GM21515 (cell line): ENCODE measurements around the gene TAF9B.
"Not testable (repeated sequence)": the region's sequence is repeated elsewhere in the genome, so short reads cannot be mapped to it uniquely, and the experiment has no call there.

Source experiments
- ATAC-seq: cut with Tn5 transposase; IDR thresholded peaks from one replicate; pipeline ENCODE4 v1.9.1; 2021; ENCODE audit not compliant: unreplicated experiment

The TAF9B gene, protein sequence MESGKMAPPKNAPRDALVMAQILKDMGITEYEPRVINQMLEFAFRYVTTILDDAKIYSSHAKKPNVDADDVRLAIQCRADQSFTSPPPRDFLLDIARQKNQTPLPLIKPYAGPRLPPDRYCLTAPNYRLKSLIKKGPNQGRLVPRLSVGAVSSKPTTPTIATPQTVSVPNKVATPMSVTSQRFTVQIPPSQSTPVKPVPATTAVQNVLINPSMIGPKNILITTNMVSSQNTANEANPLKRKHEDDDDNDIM

GRCh38 chrX:78139160-78140123 is at the start of gene TAF9B:
TAF9B (minus strand) TSS chrX:78139650; CDS start chrX:78139611, 39 bp downstream.
- peak; percentile 94 for ATAC-seq

- ATAC-seq: no peak
Observed at GRCh38 chrX:78182881-78183280, 43.4 kb upstream of the TAF9B start.

GRCh38 chrX:78181307-78181706 is 41.9 kb upstream of the TAF9B start:
- ATAC-seq: no peak

- no peak for ATAC-seq
Observed at GRCh38 chrX:78168065-78168464, 28.6 kb upstream of the TAF9B start.

- ATAC-seq: no peak
Observed at GRCh38 chrX:78165425-78165824, 26.0 kb upstream of the TAF9B start.

DNA sequence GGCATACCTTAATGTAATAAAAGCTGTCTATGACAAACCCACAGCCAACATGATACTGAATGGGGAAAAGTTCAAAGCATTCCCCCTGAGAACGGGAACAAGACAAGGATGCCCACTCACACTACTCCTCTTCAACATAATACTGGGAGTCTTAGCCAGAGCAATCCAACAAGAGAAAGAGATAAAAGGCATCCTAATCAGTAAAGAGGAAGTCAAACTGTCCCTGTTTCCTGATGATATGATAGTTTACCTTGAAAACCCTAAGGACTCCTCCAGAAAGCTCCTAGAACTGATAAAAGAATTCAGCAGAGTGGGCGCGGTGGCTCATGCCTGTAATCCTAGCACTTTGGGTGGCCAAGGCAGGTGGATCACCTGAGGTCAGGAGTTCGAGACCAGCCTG is 23.7 kb upstream of the TAF9B start:
- not testable (repeated sequence) for ATAC-seq

DNA sequence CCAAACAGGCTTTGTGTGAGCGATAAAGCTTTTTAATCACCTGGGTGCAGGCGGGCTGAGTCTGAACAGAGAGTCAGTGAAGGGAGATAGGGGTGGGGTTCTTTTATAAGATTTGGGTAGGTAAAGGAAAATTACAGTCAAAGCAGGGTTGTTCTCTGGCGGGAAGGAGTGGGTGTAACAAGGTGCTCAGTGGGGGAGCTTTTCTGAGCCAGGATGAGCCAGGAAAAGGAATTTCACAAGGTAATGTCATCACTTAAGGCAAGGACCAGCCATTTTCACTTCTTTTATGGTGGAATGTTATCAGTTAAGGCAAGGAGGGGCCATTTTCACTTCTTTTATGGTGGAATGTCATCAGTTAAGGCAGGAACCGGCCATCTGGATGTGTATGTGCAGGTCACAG is 21.3 kb upstream of the TAF9B start:
- not testable (repeated sequence) for ATAC-seq

GRCh38 chrX:78157846-78158245 is 18.4 kb upstream of the TAF9B start:
- not testable (repeated sequence) for ATAC-seq

DNA sequence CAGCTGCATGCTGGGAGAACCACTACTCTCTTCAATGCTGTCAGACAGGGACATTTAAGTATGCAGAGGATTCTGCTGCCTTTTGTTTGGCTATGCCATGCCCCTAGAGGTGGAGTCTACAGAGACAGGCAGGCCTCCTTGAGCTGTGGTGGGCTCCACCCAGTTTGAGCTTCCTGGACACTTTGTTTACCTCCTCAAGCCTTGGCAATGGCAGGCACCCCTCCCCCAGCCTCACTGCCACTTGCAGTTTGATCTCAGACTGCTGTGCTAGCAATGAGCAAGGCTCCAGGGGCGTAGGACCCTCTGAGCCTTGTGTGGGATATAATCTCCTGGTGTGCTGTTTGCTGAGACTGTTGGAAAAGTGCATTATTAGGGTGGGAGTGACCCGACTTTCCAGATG is 17.9 kb upstream of the TAF9B start:
- ATAC-seq: not testable (repeated sequence)

DNA sequence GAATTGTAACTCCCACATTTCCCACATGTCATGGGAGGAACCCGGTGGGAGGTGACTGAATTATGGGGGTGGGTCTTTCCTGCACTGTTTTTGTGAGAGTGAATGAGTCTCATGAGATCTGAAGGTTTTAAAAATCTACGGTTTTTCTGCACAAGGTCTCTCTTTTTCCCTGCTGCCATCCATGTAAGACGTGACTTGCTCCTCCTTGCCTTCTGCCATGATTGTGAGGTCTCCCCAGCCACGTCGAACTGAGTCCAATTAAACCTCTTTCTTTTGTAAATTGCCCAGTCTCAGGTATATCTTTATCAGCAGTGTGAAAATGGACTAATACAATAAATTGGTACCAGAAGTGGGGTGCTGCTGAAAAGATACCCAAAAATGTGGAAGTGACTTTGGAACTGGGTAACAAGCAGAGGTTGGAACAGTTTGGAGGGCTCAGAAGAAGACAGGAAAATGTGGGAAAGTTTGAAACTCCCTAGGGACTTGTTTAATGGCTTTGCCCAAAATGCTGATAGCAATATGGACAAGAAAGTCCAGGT is 7.6 kb upstream of the TAF9B start:
- not testable (repeated sequence) for ATAC-seq

DNA sequence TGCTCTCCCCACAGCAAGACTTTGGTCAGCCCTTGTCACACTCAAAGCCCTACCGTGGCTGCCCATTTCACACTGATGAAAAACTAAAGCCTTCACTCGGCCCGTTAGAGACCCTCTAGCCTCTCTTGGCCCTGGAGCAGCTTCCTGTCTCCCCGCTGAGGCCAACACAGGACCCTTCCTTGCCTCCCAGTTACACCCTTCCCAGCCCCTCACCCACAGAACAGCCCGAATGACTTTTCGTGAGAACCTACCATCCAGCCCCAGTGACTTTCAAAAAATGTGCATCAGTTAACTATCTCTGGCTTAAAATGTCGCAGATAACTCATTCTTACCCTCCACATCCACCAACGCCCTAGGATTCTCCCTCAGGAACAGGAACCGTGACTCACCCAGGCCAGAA is 756 bp upstream of the TAF9B start:
- ATAC-seq: no peak

DNA sequence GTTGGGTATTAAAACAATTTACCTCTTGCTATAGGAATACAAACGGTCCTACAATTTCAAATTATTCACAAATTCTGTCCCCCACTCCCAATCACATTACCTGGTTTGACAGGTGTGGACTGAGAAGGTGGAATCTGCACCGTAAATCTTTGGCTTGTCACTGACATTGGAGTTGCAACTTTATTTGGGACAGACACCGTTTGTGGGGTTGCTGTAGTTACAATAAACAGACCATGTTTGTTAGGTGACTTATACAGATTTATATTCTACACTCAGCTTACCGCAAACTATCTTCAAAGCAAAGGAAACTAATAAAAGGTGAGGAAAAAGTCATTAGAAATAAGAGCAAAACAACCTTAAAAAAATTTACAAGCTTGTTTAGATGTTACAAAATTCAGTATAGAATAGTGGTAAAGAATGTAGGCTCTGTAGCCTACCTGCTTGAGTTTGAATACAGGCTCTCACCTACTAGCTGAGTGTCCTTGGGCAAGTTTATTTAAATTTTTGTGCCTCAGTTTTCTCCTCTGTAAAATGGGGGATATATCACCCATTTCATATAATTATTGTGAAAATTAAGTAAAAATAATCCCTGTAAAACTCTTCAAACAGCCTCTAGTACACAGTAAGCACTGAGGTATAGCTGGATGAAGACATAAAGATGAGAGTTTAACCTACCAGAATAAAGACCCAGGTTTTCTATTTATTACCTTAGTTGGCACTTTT is 6.1 kb downstream of the TAF9B start:
- no peak for ATAC-seq

GRCh38 chrX:78131117-78131516 is 8.3 kb downstream of the TAF9B start:
- no peak for ATAC-seq

GRCh38 chrX:78130396-78130795 is 9.1 kb downstream of the TAF9B start:
- no peak for ATAC-seq

- ATAC-seq: no peak
Observed at GRCh38 chrX:78129714-78130113, 9.7 kb downstream of the TAF9B start.

- not testable (repeated sequence) for ATAC-seq
Observed at GRCh38 chrX:78125781-78126180, 13.7 kb downstream of the TAF9B start.

DNA sequence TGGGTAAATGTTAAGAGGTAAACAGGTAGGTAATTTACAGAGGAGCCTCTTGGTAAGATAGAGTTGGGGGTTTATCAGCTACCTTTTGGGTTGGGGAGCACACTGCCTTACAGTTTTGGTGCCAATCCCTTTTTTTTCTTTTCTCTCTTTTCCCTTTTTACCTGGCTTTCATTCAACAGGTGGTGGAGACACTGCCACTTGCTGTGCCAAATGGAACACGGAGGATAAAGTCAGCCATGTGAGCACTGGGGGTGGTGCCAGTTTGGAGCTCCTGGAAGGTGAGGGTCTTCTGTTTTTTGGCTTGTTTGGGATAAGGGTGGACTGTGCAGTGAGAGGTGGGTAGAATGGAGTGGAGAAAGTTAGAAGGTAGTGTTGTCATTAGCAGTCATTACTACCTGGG is 14.3 kb downstream of the TAF9B start:
- ATAC-seq: no peak

GRCh38 chrX:78124307-78124706 is 15.1 kb downstream of the TAF9B start:
- ATAC-seq: no peak

DNA sequence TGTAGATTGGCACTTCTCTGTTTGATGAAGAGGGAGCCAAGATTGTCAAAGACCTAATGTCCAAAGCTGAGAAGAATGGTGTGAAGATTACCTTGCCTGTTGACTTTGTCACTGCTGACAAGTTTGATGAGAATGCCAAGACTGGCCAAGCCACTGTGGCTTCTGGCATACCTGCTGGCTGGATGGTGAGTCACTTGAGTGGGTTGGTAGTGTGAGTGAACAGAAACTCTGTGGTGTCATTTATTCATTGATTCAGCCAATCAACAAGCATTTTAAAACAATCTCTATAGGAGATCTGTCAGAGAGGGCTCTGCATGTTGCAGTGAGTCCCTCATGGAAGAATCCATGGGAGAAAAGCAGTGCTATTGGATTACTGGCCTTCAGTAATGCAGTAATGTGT is 16.3 kb downstream of the TAF9B start:
- no peak for ATAC-seq

GRCh38 chrX:78119521-78120227 is 19.8 kb downstream of the TAF9B start:
- ATAC-seq: no peak

GRCh38 chrX:78118628-78119027 is 20.8 kb downstream of the TAF9B start:
- ATAC-seq: no peak
